Neural progenitor cell (in vitro differentiated cells): ENCODE data around the gene NFKB1.

ENCODE experiments used
- CTCF ChIP-seq: fragments of 200-600 bp; sonication (generic); IDR thresholded peaks from 2 replicates; pipeline ENCODE4 v1.5.1; 2017; ENCODE audit warnings: antibody characterized with exemption, mild to moderate bottlenecking
- EZH2 ChIP-seq: fragments of 200-600 bp; sonication (generic); IDR thresholded peaks from 2 replicates; pipeline ENCODE4 v1.6.1; 2017; ENCODE audit warnings: antibody characterized with exemption, mild to moderate bottlenecking, moderate library complexity
- EZH2phosphoT487 ChIP-seq: fragments of 200-600 bp; sonication (generic); IDR thresholded peaks from 2 replicates; pipeline ENCODE4 v1.6.1; 2017; ENCODE audit warnings: antibody characterized with exemption

GRCh38 chr4:102518703-102519131 lies 17.6 kb downstream of the NFKB1 start:
- no peak for TF ChIP-seq CTCF
- TF ChIP-seq EZH2phosphoT487, result no peak
- no peak for TF ChIP-seq EZH2
